H1 (cell line): ENCODE results near the gene STEAP1B. TPM values are rescaled to one million over a fixed set of nuclear protein-coding genes. Genes with fewer than 3 reads are reported as not detected.

Experiments
- CTCF ChIA-PET: fragments of 300-600 bp; sonication (Branson Sonifier 250); formaldehyde crosslinking; loops from one replicate; lab custom pipeline; 2021; ENCODE audit not compliant: partially characterized antibody; lab: Charles Lee
- POLR2A ChIA-PET: fragments of 300-600 bp; sonication (Branson Sonifier 250); formaldehyde crosslinking; loops from one replicate; lab custom pipeline; 2021; ENCODE audit warnings: inconsistent platforms; ENCODE audit not compliant: partially characterized antibody; lab: Charles Lee
- DNase-seq, 2 experiments: peaks; one replicate each; pipeline versions ENCODE4 v3.0.0 to v3.0.0-alpha.2; 2010 to 2022; ENCODE audit warnings: low spot score in 2 of 2, low read depth in 1 of 2, mixed read lengths in 1 of 2
- FAIRE-seq: peaks from 2 replicates; lab custom pipeline; 2011; peaks lifted over from hg19 to GRCh38; lab: Jason Lieb, UNC
- H2AFZ ChIP-seq: 2 replicates; pipeline ENCODE4 v1.8.1; 2012; ENCODE audit warnings: low read length, inconsistent platforms
- H2AK5ac ChIP-seq: 2 replicates; pipeline ENCODE4 v1.6.1; 2013; ENCODE audit warnings: low read depth, low read length
- H2BK120ac ChIP-seq: replicated peaks from 2 replicates; pipeline ENCODE3; 2013; ENCODE audit warnings: low read depth, low read length, inconsistent platforms
- H2BK12ac ChIP-seq: 2 replicates; pipeline ENCODE4 v1.6.1; 2013; ENCODE audit warnings: low read depth, low read length
- H2BK15ac ChIP-seq: 2 replicates; pipeline ENCODE4 v1.6.1; 2013; ENCODE audit warnings: low read length
- H2BK20ac ChIP-seq: 2 replicates; pipeline ENCODE4 v1.6.1; 2013; ENCODE audit warnings: low read length
- H2BK5ac ChIP-seq: 2 replicates; pipeline ENCODE4 v1.6.1; 2013; ENCODE audit warnings: low read depth, low read length
- H3K14ac ChIP-seq: 2 replicates; pipeline ENCODE4 v1.6.1; 2013; ENCODE audit warnings: inconsistent platforms; ENCODE audit not compliant: insufficient read length
- H3K18ac ChIP-seq: 2 replicates; pipeline ENCODE4 v1.6.1; 2013; ENCODE audit warnings: low read length; ENCODE audit errors: extremely low read depth
- H3K23ac ChIP-seq: 2 replicates; pipeline ENCODE4 v1.6.1; 2013; ENCODE audit warnings: inconsistent platforms; ENCODE audit not compliant: insufficient read length
- H3K23me2 ChIP-seq: 2 replicates; pipeline ENCODE4 v1.6.1; 2013; ENCODE audit warnings: low read depth, low read length
- H3K27ac ChIP-seq: 2 replicates; pipeline ENCODE4 v1.6.1; 2011; ENCODE audit warnings: low read depth, low read length, inconsistent platforms
- H3K27me3 ChIP-seq, 4 experiments: replicated peaks in 1 of 4; 1 replicate in 1 of 4; 2 replicates in 3 of 4; pipeline versions ENCODE4 v1.6.1 to v1.8.1; 2011 to 2013; ENCODE audit warnings: low read length in 3 of 4, mild to moderate bottlenecking in 3 of 4, inconsistent platforms in 2 of 4, mixed read lengths in 2 of 4, moderate library complexity in 1 of 4; ENCODE audit not compliant: control insufficient read depth in 3 of 4, insufficient read depth in 3 of 4; ENCODE audit errors: extremely low read depth in 1 of 4
- H3K36me3 ChIP-seq, 4 experiments: 2 replicates each; pipeline versions ENCODE4 v1.6.1 to v1.8.1; 2011 to 2013; ENCODE audit warnings: mild to moderate bottlenecking in 4 of 4, low read length in 3 of 4, moderate library complexity in 2 of 4, control low read depth in 1 of 4, inconsistent platforms in 1 of 4; ENCODE audit not compliant: insufficient read depth in 4 of 4, control insufficient read depth in 2 of 4
- H3K4ac ChIP-seq: replicated peaks from 2 replicates; pipeline ENCODE3; 2013; ENCODE audit warnings: low read length, low read depth, mixed read lengths, inconsistent platforms; ENCODE audit not compliant: insufficient read length
- H3K4me1 ChIP-seq, 4 experiments: replicated peaks in 1 of 4; 1 replicate in 1 of 4; 2 replicates in 3 of 4; pipeline versions ENCODE4 v1.6.1 to v1.8.1; 2011 to 2013; ENCODE audit warnings: low read length in 3 of 4, inconsistent platforms in 2 of 4, mixed read lengths in 1 of 4; ENCODE audit not compliant: insufficient read depth in 4 of 4, control insufficient read depth in 3 of 4
- H3K4me2 ChIP-seq, 2 experiments: 2 replicates each; pipeline versions ENCODE4 v1.6.1 to v1.8.1; 2011 to 2013; ENCODE audit warnings: low read depth in 2 of 2, low read length in 2 of 2, control low read depth in 1 of 2, inconsistent platforms in 1 of 2, mild to moderate bottlenecking in 1 of 2; ENCODE audit not compliant: insufficient read depth in 1 of 2
- H3K4me3 ChIP-seq, 4 experiments: fragments of 200-600, 300-600 bp in 1 of 4; sonication (generic), shearing (Covaris generic), sonication (Bioruptor Twin) in 1 of 4; 2 replicates each; pipeline versions ENCODE4 v1.5.1 to v1.8.1; 2011 to 2016; ENCODE audit warnings: low read length in 4 of 4, low read depth in 3 of 4, control low read depth in 2 of 4, inconsistent platforms in 2 of 4, mild to moderate bottlenecking in 2 of 4, mixed read lengths in 1 of 4, moderate library complexity in 1 of 4; ENCODE audit not compliant: insufficient read depth in 2 of 4; ENCODE audit errors: extremely low read depth in 1 of 4
- H3K56ac ChIP-seq: replicated peaks from 2 replicates; pipeline ENCODE3; 2013; ENCODE audit warnings: low read depth, mild to moderate bottlenecking, mixed read lengths, low read length, inconsistent platforms; ENCODE audit not compliant: insufficient read length
- H3K79me1 ChIP-seq: 2 replicates; pipeline ENCODE4 v1.6.1; 2013; ENCODE audit warnings: low read depth, low read length, control low read depth
- H3K79me2 ChIP-seq, 2 experiments: 2 replicates each; pipeline versions ENCODE4 v1.6.1 to v1.8.1; 2012 to 2013; ENCODE audit warnings: low read length in 2 of 2, mild to moderate bottlenecking in 2 of 2, inconsistent platforms in 1 of 2; ENCODE audit not compliant: insufficient read depth in 2 of 2, control insufficient read depth in 1 of 2
- H3K9ac ChIP-seq, 4 experiments: replicated peaks in 1 of 4; 1 replicate in 1 of 4; 2 replicates in 3 of 4; pipeline versions ENCODE4 v1.6.1 to v1.8.1; 2011 to 2013; ENCODE audit warnings: low read depth in 3 of 4, low read length in 3 of 4, control low read depth in 2 of 4, mild to moderate bottlenecking in 2 of 4, moderate library complexity in 2 of 4, inconsistent platforms in 1 of 4; ENCODE audit errors: extremely low read depth in 1 of 4
- H3K9me3 ChIP-seq, 2 experiments: 2 replicates each; pipeline versions ENCODE4 v1.6.1 to v1.8.1; 2012 to 2013; ENCODE audit warnings: mild to moderate bottlenecking in 2 of 2, moderate library complexity in 2 of 2, control low read depth in 1 of 2, inconsistent platforms in 1 of 2, low read depth in 1 of 2, low read length in 1 of 2, mixed read lengths in 1 of 2; ENCODE audit not compliant: insufficient read depth in 2 of 2
- H4K20me1 ChIP-seq, 2 experiments: replicated peaks in 1 of 2; 2 replicates each; pipeline versions ENCODE3 to v1.8.1; 2011 to 2013; ENCODE audit warnings: inconsistent platforms in 2 of 2, low read length in 2 of 2, mild to moderate bottlenecking in 1 of 2; ENCODE audit not compliant: insufficient read depth in 2 of 2, control insufficient read depth in 1 of 2
- H4K5ac ChIP-seq: 2 replicates; pipeline ENCODE4 v1.6.1; 2013; ENCODE audit warnings: low read length, low read depth, mixed read lengths, inconsistent platforms; ENCODE audit not compliant: insufficient read length
- H4K8ac ChIP-seq: 2 replicates; pipeline ENCODE4 v1.8.0; 2013; ENCODE audit warnings: mild to moderate bottlenecking, moderate library complexity, low read length, inconsistent platforms; ENCODE audit not compliant: insufficient read depth; ENCODE audit errors: extremely low read depth
- H4K91ac ChIP-seq: replicated peaks from 2 replicates; pipeline ENCODE3; 2013; ENCODE audit warnings: low read length, mixed read lengths, inconsistent platforms; ENCODE audit not compliant: insufficient read length
- ASH2L ChIP-seq: fragments of 200-600, 300-600 bp; sonication (generic); IDR thresholded peaks from one replicate; pipeline ENCODE4 v1.7.1; 2017; ENCODE audit warnings: low read length
- BACH1 ChIP-seq: IDR thresholded peaks from 2 replicates; pipeline ENCODE4 v1.6.1; 2012; ENCODE audit warnings: low read length, improper control_type of control experiment
- CEBPB ChIP-seq: IDR thresholded peaks from 2 replicates; pipeline ENCODE4 v1.6.1; 2012; ENCODE audit warnings: low read depth, low read length
- EGR1 ChIP-seq: IDR thresholded peaks from 2 replicates; pipeline ENCODE4 v1.6.1; 2011; ENCODE audit warnings: low read depth, low read length, borderline replicate concordance
- EZH2 ChIP-seq: fragments of 200-600 bp; sonication (generic); IDR thresholded peaks from 2 replicates; pipeline ENCODE4 v1.7.1; 2012; ENCODE audit warnings: low read depth, mild to moderate bottlenecking, moderate library complexity, low read length, inconsistent platforms; ENCODE audit not compliant: severe bottlenecking
- GTF2F1 ChIP-seq: IDR thresholded peaks from 2 replicates; pipeline ENCODE4 v1.6.1; 2012; ENCODE audit warnings: low read depth, low read length, improper control_type of control experiment, borderline replicate concordance
- JUN ChIP-seq: IDR thresholded peaks from 2 replicates; pipeline ENCODE4 v1.6.1; 2011; ENCODE audit warnings: low read depth, mild to moderate bottlenecking, improper control_type of control experiment, low read length
- KDM1A ChIP-seq: fragments of 200-600, 300-600 bp; sonication (generic); IDR thresholded peaks from 2 replicates; pipeline ENCODE4 v1.7.1; 2016; ENCODE audit warnings: mild to moderate bottlenecking, low read length, borderline replicate concordance
- POLR2AphosphoS5 ChIP-seq: IDR thresholded peaks from 2 replicates; pipeline ENCODE4 v1.6.1; 2011; ENCODE audit warnings: low read depth, low read length
- RBBP5 ChIP-seq: IDR thresholded peaks from 2 replicates; pipeline ENCODE4 v1.7.1; 2012; ENCODE audit warnings: low read depth, mild to moderate bottlenecking, inconsistent platforms, low read length, moderate library complexity, borderline replicate concordance
- RFX5 ChIP-seq: IDR thresholded peaks from 2 replicates; pipeline ENCODE4 v1.6.1; 2011; ENCODE audit warnings: low read depth, low read length, improper control_type of control experiment, borderline replicate concordance
- WGBS, 2 experiments: shearing (Covaris generic) in 1 of 2; methylation state at CpG; one replicate each; pipeline versions ENCODE4 v1.1.6 to v1.1.7; 2013 to 2015; ENCODE audit warnings: low lambda C conversion rate in 2 of 2, mixed read lengths in 2 of 2, inconsistent platforms in 1 of 2, low coverage in 1 of 2, missing lambda C conversion rate in 1 of 2; ENCODE audit not compliant: insufficient replicate concordance in 2 of 2, insufficient coverage in 1 of 2, insufficient read length in 1 of 2; ENCODE audit errors: extremely low coverage in 1 of 2, missing lambda C conversion rate in 1 of 2; 5-methylcytosine and 5-hydroxymethylcytosine counted together
- polyA plus RNA-seq, 7 experiments: library from polyadenylated mRNA; depleted of rRNA in 3 of 7; stranded (reverse) in 5 of 7; unstranded in 2 of 7; fragments of >200 nt in 5 of 7; fragments of 200-250 nt in 2 of 7; gene quantifications; 1 replicate in 5 of 7; 2 replicates in 1 of 7; 4 replicates in 1 of 7; pipeline versions ENCODE4 v1.2.1 to v1.2.3, GENCODE V29; 2011 to 2013; ENCODE audit warnings: missing spikeins in 2 of 7, mixed read lengths in 2 of 7
- total RNA-seq: library from RNA; stranded (reverse); fragmentation: NEBNext Ultra II Directional; extraction: Animal tissue kit (Norgen Biotek cat#: 25700); gene quantifications from 2 replicates; pipeline ENCODE4 v1.2.1, GENCODE V29; 2021

Gene STEAP1B
- total and polyA plus RNA-seq, 2 of the 8 experiments (the other 6 are each of a cell fraction or from before 2014, with no cell fraction given): 5.4 to 8.7 TPM

GRCh38 chr7:22447762-22448161 is 52.2 kb downstream of the STEAP1B start:
- DNase-seq (no peak), FAIRE-seq (no peak)
- 81% methylated on average over 3 of the region's 3 CpGs; no CpG with 5 or more reads in 1 of the 2 experiments for WGBS, 2 experiments
- ChIA-PET CTCF (no interaction called here), POLR2A (no interaction called here)
- no peaks in the 10 kb centered on the region for H3K27me3 ChIP-seq
- no peak overlapping the region for H3K14ac ChIP-seq
- no peak overlapping the region for H2AFZ ChIP-seq
- no peak overlapping the region for H3K23ac ChIP-seq
- no peak overlapping the region for H4K91ac ChIP-seq
- H3K79me2 ChIP-seq: no peaks in the 10 kb centered on the region
- H2BK12ac ChIP-seq: no peak overlapping the region
- no peak overlapping the region for H2BK5ac ChIP-seq
- no peaks in the 10 kb centered on the region for H3K36me3 ChIP-seq
- no peaks in the 10 kb centered on the region for H3K9me3 ChIP-seq
- no peak overlapping the region for H3K4ac ChIP-seq
- H3K23me2 ChIP-seq: no peaks in the 10 kb centered on the region
- no peak overlapping the region for H3K9ac ChIP-seq
- H3K4me2 ChIP-seq: no peak overlapping the region
- no peak overlapping the region for H4K5ac ChIP-seq
- H2AK5ac ChIP-seq: no peak overlapping the region
- no peak overlapping the region for H3K18ac ChIP-seq
- no peak overlapping the region for H4K8ac ChIP-seq
- H3K4me3 ChIP-seq: no peak overlapping the region
- H3K27ac ChIP-seq: no peak overlapping the region
- no peak overlapping the region for H2BK15ac ChIP-seq
- H2BK20ac ChIP-seq: no peak overlapping the region
- no peak overlapping the region for H3K56ac ChIP-seq
- no peak overlapping the region for H2BK120ac ChIP-seq
- H4K20me1 ChIP-seq: no peaks in the 10 kb centered on the region
- H3K4me1 ChIP-seq: peaks cover 2 to 8% (median 5%) of the 10 kb centered on the region in 4 experiments; a peak in 6 of 7 replicates
- no peaks in the 10 kb centered on the region for H3K79me1 ChIP-seq
- TF ChIP-seq EZH2: no peak
- TF ChIP-seq CEBPB: no peak
- TF ChIP-seq KDM1A: no peak
- TF ChIP-seq RFX5: no peak
- no peak for TF ChIP-seq JUN
- TF ChIP-seq RBBP5: no peak
- TF ChIP-seq POLR2AphosphoS5: no peak
- TF ChIP-seq ASH2L: no peak
- no peak for TF ChIP-seq GTF2F1
- TF ChIP-seq EGR1: no peak
- no peak for TF ChIP-seq BACH1
